ENCODE results near the gene PNMA6A. TPM values are rescaled to one million over a fixed set of nuclear protein-coding genes. Genes with fewer than 3 reads are reported as not detected.

The PNMA6A gene
- total RNA-seq, 2 experiments from 2014 or later: 2.2 to 9.8 TPM

DNA sequence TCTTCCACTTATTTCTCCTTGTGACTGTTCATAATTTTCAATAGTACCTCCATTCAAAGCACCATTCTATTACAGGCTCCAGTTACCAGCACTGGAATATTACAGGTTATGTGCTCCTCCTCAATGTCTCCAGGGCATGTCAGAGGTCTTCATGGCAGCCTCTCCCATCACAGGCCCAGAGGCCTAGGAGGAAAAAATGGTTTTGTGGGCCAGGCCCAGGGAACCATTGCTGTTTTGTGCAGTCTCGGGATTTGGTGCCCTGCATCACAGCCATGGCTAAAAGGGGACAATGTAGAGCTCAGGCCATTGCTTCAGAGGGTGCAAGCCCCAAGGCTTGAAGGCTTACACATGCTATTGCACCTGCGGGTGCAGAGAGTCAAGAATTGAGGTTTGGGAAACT is 23.2 kb upstream of the PNMA6A start:
- H3K36me3 ChIP-seq (ENCODE audit: insufficient read depth, low read length): no peaks in the 10 kb centered on the region
- no TSS peak for BruUV-seq (replicated peaks)
- H3K4me1 ChIP-seq (ENCODE audit: insufficient read depth, low read length, poor library complexity, severe bottlenecking): no peaks in the 10 kb centered on the region
- ChIA-PET POLR2A (no interaction called here), CTCF (ENCODE audit: unreplicated experiment) (no interaction called here)
- no peak overlapping the region for H3K27ac ChIP-seq (ENCODE audit: low read depth, low read length, poor library complexity, severe bottlenecking)
- no peak overlapping the region for H3K4me2 ChIP-seq (ENCODE audit: low read length)
- intact Hi-C loops (cut with micrococcal nuclease; ENCODE audit: unreplicated experiment): no loop called here
- H3K79me2 ChIP-seq (ENCODE audit: insufficient read depth, low read depth, low read length): no peaks in the 10 kb centered on the region
- no peak overlapping the region for H2AFZ ChIP-seq (ENCODE audit: low read length)
- H3K9me2 ChIP-seq (ENCODE audit: insufficient read depth, low read length): no peaks in the 10 kb centered on the region
- DNase-seq (ENCODE audit: low spot score): no peak
- TF ChIP-seq EZH2phosphoT487 (IDR thresholded peaks at IDR 0.05; ENCODE audit: borderline replicate concordance, low read depth, low read length): no peak
- TF ChIP-seq, protein P1, sequence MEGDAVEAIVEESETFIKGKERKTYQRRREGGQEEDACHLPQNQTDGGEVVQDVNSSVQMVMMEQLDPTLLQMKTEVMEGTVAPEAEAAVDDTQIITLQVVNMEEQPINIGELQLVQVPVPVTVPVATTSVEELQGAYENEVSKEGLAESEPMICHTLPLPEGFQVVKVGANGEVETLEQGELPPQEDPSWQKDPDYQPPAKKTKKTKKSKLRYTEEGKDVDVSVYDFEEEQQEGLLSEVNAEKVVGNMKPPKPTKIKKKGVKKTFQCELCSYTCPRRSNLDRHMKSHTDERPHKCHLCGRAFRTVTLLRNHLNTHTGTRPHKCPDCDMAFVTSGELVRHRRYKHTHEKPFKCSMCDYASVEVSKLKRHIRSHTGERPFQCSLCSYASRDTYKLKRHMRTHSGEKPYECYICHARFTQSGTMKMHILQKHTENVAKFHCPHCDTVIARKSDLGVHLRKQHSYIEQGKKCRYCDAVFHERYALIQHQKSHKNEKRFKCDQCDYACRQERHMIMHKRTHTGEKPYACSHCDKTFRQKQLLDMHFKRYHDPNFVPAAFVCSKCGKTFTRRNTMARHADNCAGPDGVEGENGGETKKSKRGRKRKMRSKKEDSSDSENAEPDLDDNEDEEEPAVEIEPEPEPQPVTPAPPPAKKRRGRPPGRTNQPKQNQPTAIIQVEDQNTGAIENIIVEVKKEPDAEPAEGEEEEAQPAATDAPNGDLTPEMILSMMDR (conservative IDR thresholded peaks at IDR 0.05; ENCODE audit: low read length): no peak
- H3K9me3 ChIP-seq (ENCODE audit: low read length): no peaks in the 10 kb centered on the region
- H4K20me1 ChIP-seq (ENCODE audit: insufficient read depth, low read length): no peaks in the 10 kb centered on the region
- H3K4me3 ChIP-seq (ENCODE audit: low read depth, low read length, poor library complexity, severe bottlenecking): no peak overlapping the region

DNA sequence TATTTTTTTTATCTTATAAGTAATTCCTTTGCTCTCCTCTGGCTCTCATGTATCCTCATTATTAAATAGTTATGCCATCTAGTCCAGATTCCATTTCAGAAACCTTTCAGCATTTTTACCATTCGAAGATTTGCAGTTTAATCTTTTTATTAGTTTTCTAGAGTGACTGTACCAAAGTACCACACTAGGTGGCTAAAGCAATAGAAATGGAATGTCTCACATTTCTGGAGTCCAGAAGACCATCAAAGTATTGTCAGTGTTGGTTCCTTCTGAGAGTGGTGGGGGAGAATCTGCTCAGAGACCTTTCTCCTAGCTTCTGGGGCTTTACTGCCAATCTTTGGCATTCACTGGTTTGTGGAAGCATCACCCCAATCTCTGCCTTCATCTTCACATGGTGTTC is 19.7 kb upstream of the PNMA6A start:
- no peaks in the 10 kb centered on the region for H3K9me3 ChIP-seq (ENCODE audit: low read length)
- no peak overlapping the region for H3K4me3 ChIP-seq (ENCODE audit: low read depth, low read length, poor library complexity, severe bottlenecking)
- intact Hi-C loops (cut with micrococcal nuclease; ENCODE audit: unreplicated experiment): no loop called here
- TF ChIP-seq, protein P1 (conservative IDR thresholded peaks at IDR 0.05; ENCODE audit: low read length): 0 out of 2 replicates have a peak, but pooled peaks have one; percentile 32
- TF ChIP-seq EZH2phosphoT487 (IDR thresholded peaks at IDR 0.05; ENCODE audit: borderline replicate concordance, low read depth, low read length): no peak
- H3K9me2 ChIP-seq (ENCODE audit: insufficient read depth, low read length): no peaks in the 10 kb centered on the region
- no peaks in the 10 kb centered on the region for H3K36me3 ChIP-seq (ENCODE audit: insufficient read depth, low read length)
- CTCF ChIA-PET (ENCODE audit: unreplicated experiment): no interaction called here
- POLR2A ChIA-PET: no interaction called here
- no peak for DNase-seq (ENCODE audit: low spot score)
- no peak overlapping the region for H3K4me2 ChIP-seq (ENCODE audit: low read length)
- no peak overlapping the region for H2AFZ ChIP-seq (ENCODE audit: low read length)
- H4K20me1 ChIP-seq (ENCODE audit: insufficient read depth, low read length): no peaks in the 10 kb centered on the region
- no peaks in the 10 kb centered on the region for H3K79me2 ChIP-seq (ENCODE audit: insufficient read depth, low read depth, low read length)
- no TSS peak for BruUV-seq (replicated peaks)
- no peaks in the 10 kb centered on the region for H3K4me1 ChIP-seq (ENCODE audit: insufficient read depth, low read length, poor library complexity, severe bottlenecking)
- no peak overlapping the region for H3K27ac ChIP-seq (ENCODE audit: low read depth, low read length, poor library complexity, severe bottlenecking)

DNA sequence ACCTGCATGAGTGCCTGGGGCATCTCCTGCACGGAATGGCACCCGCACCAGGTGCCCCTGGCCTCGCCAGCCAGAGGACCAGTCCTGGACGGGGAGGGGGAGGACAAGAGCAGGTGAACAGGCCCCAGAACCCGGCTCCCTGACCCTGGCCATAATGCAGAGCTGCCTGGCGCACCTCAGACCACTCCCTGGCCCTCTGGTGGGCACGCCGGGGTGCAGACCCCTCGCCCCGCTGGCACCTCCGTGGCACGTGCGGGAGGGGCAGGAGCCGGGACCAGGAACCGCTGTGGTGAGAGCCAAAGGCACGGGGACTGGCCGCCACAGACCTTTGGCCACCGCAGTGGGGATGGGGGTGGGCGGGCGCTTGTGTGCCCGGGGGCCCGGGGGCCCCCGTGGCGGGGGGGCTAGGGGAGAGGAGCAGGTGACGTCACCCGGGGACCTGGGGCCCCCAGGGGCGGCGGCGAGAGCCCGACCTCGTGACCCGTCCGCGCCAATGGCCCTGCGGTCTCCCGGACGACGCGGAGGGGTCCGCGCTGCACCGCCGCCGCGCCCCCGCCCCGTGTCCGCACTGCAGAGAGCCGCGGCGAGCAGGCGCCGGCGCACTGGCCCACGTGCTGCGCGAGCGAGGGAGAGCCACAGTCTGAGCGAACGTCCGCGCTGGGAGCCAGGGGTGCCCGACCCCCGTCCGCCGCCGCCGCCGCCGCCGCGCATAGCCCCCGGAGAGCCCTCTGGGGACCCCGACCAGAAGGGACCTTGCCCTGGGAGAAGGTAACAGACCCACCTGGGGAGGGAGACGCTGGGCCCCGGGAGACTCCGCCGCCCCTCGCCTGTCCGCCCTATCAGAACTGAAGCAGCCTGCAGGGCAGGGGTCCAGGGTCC is 16.1 kb upstream of the PNMA6A start, which contains the start of gene PNMA3:
Gene PNMA3, plus strand, starts transcription at position 600 of the 879 bp plus-strand sequence. CDS start 586 bp downstream, outside the sequence.
- DNase-seq (ENCODE audit: low spot score): no peak
- Histone ChIP-seq H3K79me2 (ENCODE audit: insufficient read depth, low read depth, low read length) (no peaks in the 10 kb centered on the region), H3K4me2 (ENCODE audit: low read length) (no peak within 1 kb of the TSS), H3K4me3 (ENCODE audit: low read depth, low read length, poor library complexity, severe bottlenecking) (no peak within 1 kb of the TSS), H2AFZ (ENCODE audit: low read length) (no peak within 1 kb of the TSS), H3K36me3 (ENCODE audit: insufficient read depth, low read length) (no peaks in the 10 kb centered on the region), H3K27ac (ENCODE audit: low read depth, low read length, poor library complexity, severe bottlenecking) (no peak within 1 kb of the TSS), H3K4me1 (ENCODE audit: insufficient read depth, low read length, poor library complexity, severe bottlenecking) (no peaks in the 10 kb centered on the region), H4K20me1 (ENCODE audit: insufficient read depth, low read length) (no peaks in the 10 kb centered on the region), H3K9me2 (ENCODE audit: insufficient read depth, low read length) (no peaks in the 10 kb centered on the region), H3K9me3 (ENCODE audit: low read length) (no peaks in the 10 kb centered on the region)
- ChIA-PET CTCF (ENCODE audit: unreplicated experiment) (no interaction called here), POLR2A (no interaction called here)
- no TSS peak for BruUV-seq (replicated peaks)
- intact Hi-C loops (cut with micrococcal nuclease; ENCODE audit: unreplicated experiment): no loop called here
- no peak for TF ChIP-seq EZH2phosphoT487 (IDR thresholded peaks at IDR 0.05; ENCODE audit: borderline replicate concordance, low read depth, low read length)
- TF ChIP-seq, protein P1 (conservative IDR thresholded peaks at IDR 0.05; ENCODE audit: low read length): no peak
